Activated CD4-positive, alpha-beta T cell treated with anti-CD3 and anti-CD28 coated beads for 36 hours (primary cell): ENCODE measurements around the gene STOML1. TPM values are rescaled to one million over a fixed set of nuclear protein-coding genes. Genes with fewer than 3 reads are reported as not detected.
A peak's percentile ranks its signal among the peaks of the same experiment; 100 is the strongest.

Source experiments
- ATAC-seq: fragments of 200-7000 bp; cut with Tn5 transposase; one replicate; pipeline ENCODE4 v1.10.0; 2021; ENCODE audit warnings: mild to moderate bottlenecking, moderate library complexity
- CTCF ChIA-PET: fragments of 350-600 bp; sonication (Branson Sonifier 250); formaldehyde crosslinking; loops from one replicate; lab custom pipeline; 2021; ENCODE audit warnings: antibody characterized with exemption; lab: Charles Lee
- POLR2A ChIA-PET: fragments of 350-600 bp; sonication (Branson Sonifier 250); formaldehyde crosslinking; loops from one replicate; lab custom pipeline; 2021; ENCODE audit warnings: antibody characterized with exemption, inconsistent platforms; lab: Charles Lee
- DNase-seq: peaks from one replicate; pipeline ENCODE4 v3.0.0-alpha.2; 2020
- H3K27ac Mint-ChIP-seq: one replicate; pipeline ENCODE4 v1.8.0; 2021; ENCODE audit warnings: mixed read lengths
- H3K27me3 Mint-ChIP-seq: one replicate; pipeline ENCODE4 v1.8.0; 2021; ENCODE audit warnings: mixed read lengths
- H3K36me3 Mint-ChIP-seq: one replicate; pipeline ENCODE4 v1.8.0; 2021; ENCODE audit warnings: low read depth, mixed read lengths
- H3K4me1 Mint-ChIP-seq: one replicate; pipeline ENCODE4 v1.8.0; 2021; ENCODE audit warnings: mixed read lengths
- H3K4me3 Mint-ChIP-seq: one replicate; pipeline ENCODE4 v1.8.0; 2021; ENCODE audit warnings: mild to moderate bottlenecking, moderate library complexity, mixed read lengths
- H3K9me3 Mint-ChIP-seq: one replicate; pipeline ENCODE4 v1.8.0; 2021; ENCODE audit warnings: low read depth, mixed read lengths
- intact Hi-C, 2 experiments: fragments of 100-400 bp; cut with DNase I in 1 of 2; cut with micrococcal nuclease in 1 of 2; formaldehyde crosslinking; loops; one replicate each; pipeline versions ENCODE4 v1.14.2 to v1.15.1; 2022 to 2024; cut with DNase I, micrococcal nuclease
- total RNA-seq, 2 experiments: library from RNA; stranded (reverse); gene quantifications; one replicate each; pipeline ENCODE4 v1.2.3, GENCODE V29; 2021

The STOML1 gene
- total RNA-seq, 2 experiments from 2014 or later, result 6.3 to 7.1 TPM

GRCh38 chr15:73947651-73948050 is 44.4 kb downstream of the STOML1 start:
- no peak for ATAC-seq
- intact Hi-C loops, result no loop called here
- Mint-ChIP-seq H3K36me3 (no peaks in the 10 kb centered on the region), H3K9me3 (no peaks in the 10 kb centered on the region), H3K4me3 (no peak overlapping the region), H3K27me3 (no peaks in the 10 kb centered on the region), H3K4me1 (peaks cover 6% of the 10 kb centered on the region), H3K27ac (no peak overlapping the region)
- DNase-seq, result no peak
- ChIA-PET POLR2A (no interaction called here), CTCF (interaction anchor here (1.8 kb wide), 1 partner anchor 17 kb away, joined by 8 read pairs; no protein-coding TSS in a partner anchor)

GRCh38 chr15:73946795-73947370 is 45.2 kb downstream of the STOML1 start:
- no peaks in the 10 kb centered on the region for H3K27me3 Mint-ChIP-seq
- H3K4me3 Mint-ChIP-seq, result no peak overlapping the region
- H3K9me3 Mint-ChIP-seq, result no peaks in the 10 kb centered on the region
- DNase-seq, result no peak
- H3K36me3 Mint-ChIP-seq, result no peaks in the 10 kb centered on the region
- H3K27ac Mint-ChIP-seq, result no peak overlapping the region
- ATAC-seq, result no peak
- H3K4me1 Mint-ChIP-seq, result peaks cover 13% of the 10 kb centered on the region
- ChIA-PET POLR2A (no interaction called here), CTCF (interaction anchor here (0.9 kb wide), 1 partner anchor 26 kb away, joined by 3 read pairs; no protein-coding TSS in a partner anchor)
- intact Hi-C loops, result no loop called here

- ChIA-PET POLR2A (no interaction called here), CTCF (interaction anchor here (0.9 kb wide), 1 partner anchor 26 kb away, joined by 3 read pairs; no protein-coding TSS in a partner anchor)
- H3K27me3 Mint-ChIP-seq, result no peaks in the 10 kb centered on the region
- no peaks in the 10 kb centered on the region for H3K36me3 Mint-ChIP-seq
- ATAC-seq (no peak), DNase-seq (no peak)
- peaks cover 17% of the 10 kb centered on the region for H3K4me1 Mint-ChIP-seq
- H3K4me3 Mint-ChIP-seq, result no peak overlapping the region
- H3K9me3 Mint-ChIP-seq, result no peaks in the 10 kb centered on the region
- intact Hi-C loops, result no loop called here
- no peak overlapping the region for H3K27ac Mint-ChIP-seq
Measured at GRCh38 chr15:73946046-73946721, 45.9 kb downstream of the STOML1 start.

- H3K27ac Mint-ChIP-seq, result no peak overlapping the region
- CTCF ChIA-PET, result no interaction called here
- H3K27me3 Mint-ChIP-seq, result no peaks in the 10 kb centered on the region
- intact Hi-C loops, result no loop called here
- H3K4me3 Mint-ChIP-seq, result no peak overlapping the region
- H3K4me1 Mint-ChIP-seq, result peaks cover 16% of the 10 kb centered on the region
- POLR2A ChIA-PET, result no interaction called here
- no peaks in the 10 kb centered on the region for H3K36me3 Mint-ChIP-seq
- ATAC-seq (no peak), DNase-seq (no peak)
- no peaks in the 10 kb centered on the region for H3K9me3 Mint-ChIP-seq
Measured at GRCh38 chr15:73945130-73945508, 47.0 kb downstream of the STOML1 start.

GRCh38 chr15:73944161-73945129 is 47.6 kb downstream of the STOML1 start:
- no peaks in the 10 kb centered on the region for H3K9me3 Mint-ChIP-seq
- peaks cover 16% of the 10 kb centered on the region for H3K4me1 Mint-ChIP-seq
- ChIA-PET POLR2A (no interaction called here), CTCF (interaction anchor here (0.7 kb wide), 1 partner anchor 29 kb away, joined by 3 read pairs; no protein-coding TSS in a partner anchor)
- intact Hi-C loops, result no loop called here
- H3K4me3 Mint-ChIP-seq, result no peak overlapping the region
- no peak for DNase-seq
- no peak for ATAC-seq
- no peaks in the 10 kb centered on the region for H3K36me3 Mint-ChIP-seq
- no peak overlapping the region for H3K27ac Mint-ChIP-seq
- H3K27me3 Mint-ChIP-seq, result no peaks in the 10 kb centered on the region

- no peak for ATAC-seq
- H3K4me3 Mint-ChIP-seq, result no peak overlapping the region
- H3K27ac Mint-ChIP-seq, result no peak overlapping the region
- H3K36me3 Mint-ChIP-seq, result no peaks in the 10 kb centered on the region
- H3K9me3 Mint-ChIP-seq, result no peaks in the 10 kb centered on the region
- intact Hi-C loops, result no loop called here
- DNase-seq, result no peak
- ChIA-PET POLR2A (no interaction called here), CTCF (interaction anchor here (0.6 to 1.3 kb wide), 4 partner anchors 8 to 113 kb away, joined by 3 to 4 read pairs (median 4); no protein-coding TSS in a partner anchor)
- no peaks in the 10 kb centered on the region for H3K27me3 Mint-ChIP-seq
- peaks cover 16% of the 10 kb centered on the region for H3K4me1 Mint-ChIP-seq
Measured at GRCh38 chr15:73942751-73943270, 49.3 kb downstream of the STOML1 start.

GRCh38 chr15:73941871-73942635 is 50.0 kb downstream of the STOML1 start:
- ChIA-PET CTCF (interaction anchor here (0.6 to 1.3 kb wide), 3 partner anchors 19 to 35 kb away, joined by 3 to 4 read pairs (median 4); no protein-coding TSS in a partner anchor), POLR2A (no interaction called here)
- intact Hi-C loops, result no loop called here
- ATAC-seq, result peak; percentile 36
- Mint-ChIP-seq H3K4me3 (no peak overlapping the region), H3K9me3 (no peaks in the 10 kb centered on the region), H3K4me1 (peaks cover 16% of the 10 kb centered on the region), H3K27me3 (no peaks in the 10 kb centered on the region), H3K36me3 (no peaks in the 10 kb centered on the region), H3K27ac (no peak overlapping the region)
- no peak for DNase-seq

- Mint-ChIP-seq H3K4me3 (no peak overlapping the region), H3K27ac (no peak overlapping the region), H3K9me3 (no peaks in the 10 kb centered on the region), H3K36me3 (no peaks in the 10 kb centered on the region), H3K4me1 (peaks cover 16% of the 10 kb centered on the region), H3K27me3 (no peaks in the 10 kb centered on the region)
- no peak for DNase-seq
- intact Hi-C loops, result no loop called here
- ChIA-PET POLR2A (no interaction called here), CTCF (interaction anchor here (0.6 to 2.1 kb wide), 6 partner anchors 10 to 201 kb away, joined by 3 to 6 read pairs (median 4); no protein-coding TSS in a partner anchor)
- ATAC-seq, result no peak
Measured at GRCh38 chr15:73941449-73941848, 50.6 kb downstream of the STOML1 start.

- H3K36me3 Mint-ChIP-seq, result no peaks in the 10 kb centered on the region
- H3K27ac Mint-ChIP-seq, result no peak overlapping the region
- H3K4me3 Mint-ChIP-seq, result no peak overlapping the region
- DNase-seq, result no peak
- ChIA-PET POLR2A (interaction anchor here (0.6 kb wide), 1 partner anchor 10 kb away, joined by 3 read pairs; no protein-coding TSS in a partner anchor), CTCF (interaction anchor here (0.6 to 2.1 kb wide), 5 partner anchors 10 to 201 kb away, joined by 3 to 6 read pairs (median 5); no protein-coding TSS in a partner anchor)
- H3K27me3 Mint-ChIP-seq, result no peaks in the 10 kb centered on the region
- H3K4me1 Mint-ChIP-seq, result peaks cover 16% of the 10 kb centered on the region
- intact Hi-C loops, result no loop called here
- no peaks in the 10 kb centered on the region for H3K9me3 Mint-ChIP-seq
- ATAC-seq, result no peak
Measured at GRCh38 chr15:73941044-73941443, 51.1 kb downstream of the STOML1 start.
